ENCODE results near the gene SRSF10. TPM values are rescaled to one million over a fixed set of nuclear protein-coding genes. Genes with fewer than 3 reads are reported as not detected.

Gene SRSF10
- total and polyA plus RNA-seq, 2 of the 8 experiments (the other 6 are each of a cell fraction or from before 2014, with no cell fraction given): 155 to 194 TPM

DNA sequence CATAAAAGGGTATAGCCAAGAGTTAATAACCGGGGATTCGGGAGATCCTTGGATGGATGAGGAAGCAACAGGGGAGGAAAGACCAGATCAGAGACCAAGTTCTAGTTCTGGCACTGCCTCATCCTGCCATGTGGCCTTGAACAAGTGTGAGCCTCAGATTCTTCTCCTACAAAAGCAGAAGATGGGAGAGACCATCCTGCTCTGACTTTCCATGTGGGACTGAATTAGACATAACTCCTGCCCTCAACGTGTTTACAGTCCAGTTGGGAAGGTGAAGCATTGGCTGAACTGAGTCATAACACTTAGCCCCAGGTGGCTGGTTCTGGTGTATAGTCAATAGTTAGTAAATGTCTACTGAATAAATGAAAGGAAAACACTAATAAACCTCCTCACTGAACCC, 54.8 kb downstream of the SRSF10 start:
- no peak for TF ChIP-seq KDM5A (IDR thresholded peaks at IDR 0.05; ENCODE audit: low read length)
- Histone ChIP-seq H4K5ac (ENCODE audit: insufficient read length, low read depth, low read length) (no peak overlapping the region), H3K9ac (replicated peaks in 1 of 4; ENCODE audit: extremely low read depth in 1 of 4, low read depth in 3 of 4, low read length in 3 of 4) (no peak overlapping the region), H4K8ac (ENCODE audit: extremely low read depth, insufficient read depth, low read length) (no peak overlapping the region), H3K79me2 (ENCODE audit: control insufficient read depth in 1 of 2, insufficient read depth in 2 of 2, low read length in 2 of 2) (no peaks in the 10 kb centered on the region), H3K56ac (replicated peaks; ENCODE audit: insufficient read length, low read depth, low read length) (no peak overlapping the region), H3K14ac (ENCODE audit: insufficient read length) (no peak overlapping the region), H4K91ac (replicated peaks; ENCODE audit: insufficient read length, low read length) (no peak overlapping the region), H3K23ac (ENCODE audit: insufficient read length) (no peak overlapping the region), H2BK20ac (ENCODE audit: low read length) (no peak overlapping the region), H3K4ac (replicated peaks; ENCODE audit: insufficient read length, low read depth, low read length) (no peak overlapping the region), H3K27ac (ENCODE audit: low read depth, low read length) (no peak overlapping the region), H3K9me3 (ENCODE audit: insufficient read depth in 2 of 2, low read depth in 1 of 2, low read length in 1 of 2) (no peaks in the 10 kb centered on the region; a peak in 1 of 4 replicates), H4K20me1 (replicated peaks in 1 of 2; ENCODE audit: control insufficient read depth in 1 of 2, insufficient read depth in 2 of 2, low read length in 2 of 2) (no peaks in the 10 kb centered on the region), H2BK120ac (replicated peaks; ENCODE audit: low read depth, low read length) (no peak overlapping the region), H3K36me3 (ENCODE audit: control insufficient read depth in 2 of 4, insufficient read depth in 4 of 4, low read length in 3 of 4) (no peaks in the 10 kb centered on the region), H3K4me2 (ENCODE audit: insufficient read depth in 1 of 2, low read depth in 2 of 2, low read length in 2 of 2) (no peak overlapping the region), H2AFZ (ENCODE audit: low read length) (no peak overlapping the region), H3K27me3 (replicated peaks in 1 of 4; ENCODE audit: control insufficient read depth in 3 of 4, extremely low read depth in 1 of 4, insufficient read depth in 3 of 4, low read length in 3 of 4) (no peaks in the 10 kb centered on the region), H2BK15ac (ENCODE audit: low read length) (no peak overlapping the region), H3K23me2 (ENCODE audit: low read depth, low read length) (no peaks in the 10 kb centered on the region), H3K4me1 (replicated peaks in 1 of 4; ENCODE audit: control insufficient read depth in 3 of 4, insufficient read depth in 4 of 4, low read length in 3 of 4) (no peaks in the 10 kb centered on the region), H2AK5ac (ENCODE audit: low read depth, low read length) (no peak overlapping the region), H3K4me3 (ENCODE audit: extremely low read depth in 1 of 4, insufficient read depth in 2 of 4, low read depth in 3 of 4, low read length in 4 of 4) (no peak overlapping the region), H2BK5ac (ENCODE audit: low read depth, low read length) (no peak overlapping the region), H3K79me1 (ENCODE audit: low read depth, low read length) (no peaks in the 10 kb centered on the region), H2BK12ac (ENCODE audit: low read depth, low read length) (no peak overlapping the region), H3K18ac (ENCODE audit: extremely low read depth, low read length) (no peak overlapping the region)
- WGBS, 2 experiments (ENCODE audit: extremely low coverage in 1 of 2, insufficient coverage in 1 of 2, insufficient read length in 1 of 2, insufficient replicate concordance in 2 of 2, low coverage in 1 of 2, low lambda C conversion rate in 2 of 2, missing lambda C conversion rate in 1 of 2): 97% methylated on average over 3 of the region's 3 CpGs; no CpG with 5 or more reads in 1 of the 2 experiments
- DNase-seq (ENCODE audit: low read depth in 1 of 2, low spot score in 2 of 2) (no peak), FAIRE-seq (no peak)
- ChIA-PET POLR2A (ENCODE audit: partially characterized antibody) (no interaction called here), CTCF (ENCODE audit: partially characterized antibody) (interaction anchor here (0.6 kb wide), 1 partner anchor 234 kb away, joined by 3 read pairs; no protein-coding TSS in a partner anchor)

All from H1 (cell line).